SKM-1 (cell line): ENCODE data around the gene USP37.

Experiments
- DNase-seq: peaks from one replicate; lab custom pipeline; 2025; ENCODE audit not compliant: unreplicated experiment; lab: John Stamatoyannopoulos, UW

The USP37 gene

DNA sequence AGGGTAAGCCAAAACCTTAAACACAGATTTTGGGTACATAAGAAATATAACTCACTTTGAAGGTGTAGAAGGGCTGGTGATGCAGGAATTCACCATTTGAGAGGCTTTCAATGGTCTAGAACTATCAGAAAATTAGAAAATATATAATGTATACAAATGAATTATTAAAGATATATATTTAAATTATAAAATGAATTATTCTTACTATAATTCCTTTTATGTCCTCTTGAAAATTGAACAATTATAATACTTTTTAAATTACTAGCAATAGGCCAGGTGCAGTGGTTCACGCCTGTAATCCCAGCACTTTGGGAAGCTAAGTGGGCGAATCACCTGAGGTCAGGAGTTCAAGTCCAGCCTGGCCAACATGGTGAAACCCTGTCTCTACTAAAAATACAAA is 88.6 kb downstream of the USP37 start:
- DNase-seq = no peak

DNA sequence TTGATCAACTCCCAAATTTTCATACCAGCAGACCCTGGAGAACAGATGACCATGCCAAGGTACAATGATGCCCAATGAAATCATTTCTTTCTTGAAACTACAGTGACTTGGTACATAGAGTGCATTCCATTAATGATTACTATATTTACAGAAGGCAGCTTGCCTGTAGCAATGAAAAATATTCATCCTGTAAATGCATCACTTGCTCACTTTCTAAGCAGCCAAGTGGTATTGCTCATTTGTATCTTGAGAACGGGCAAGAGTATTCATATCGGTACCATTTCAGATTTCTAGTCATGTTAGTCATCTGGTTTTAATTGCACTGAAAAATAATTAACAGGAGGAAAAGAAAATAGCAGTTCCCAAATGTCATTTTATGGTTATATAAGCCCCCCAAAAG is 89.6 kb downstream of the USP37 start:
- DNase-seq = no peak

DNA sequence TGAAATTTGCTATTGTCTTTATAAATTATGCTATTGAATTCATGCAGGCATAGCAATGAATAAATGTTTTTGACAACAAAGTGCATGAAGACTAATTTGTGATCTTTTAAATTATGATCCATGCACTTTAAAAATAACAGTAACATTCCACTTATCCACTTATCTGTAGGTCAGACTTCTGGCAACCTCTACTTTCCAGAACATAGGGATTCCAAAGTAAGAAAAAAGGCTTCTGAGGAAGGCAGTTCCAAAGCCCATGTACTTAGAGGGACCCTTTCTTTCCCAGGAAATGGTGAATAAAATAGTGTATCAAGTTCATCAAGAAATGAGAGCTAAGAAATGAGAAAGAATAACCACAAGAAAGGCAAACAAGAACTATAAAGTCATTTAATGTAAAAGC is 90.9 kb downstream of the USP37 start:
- no peak for DNase-seq

DNA sequence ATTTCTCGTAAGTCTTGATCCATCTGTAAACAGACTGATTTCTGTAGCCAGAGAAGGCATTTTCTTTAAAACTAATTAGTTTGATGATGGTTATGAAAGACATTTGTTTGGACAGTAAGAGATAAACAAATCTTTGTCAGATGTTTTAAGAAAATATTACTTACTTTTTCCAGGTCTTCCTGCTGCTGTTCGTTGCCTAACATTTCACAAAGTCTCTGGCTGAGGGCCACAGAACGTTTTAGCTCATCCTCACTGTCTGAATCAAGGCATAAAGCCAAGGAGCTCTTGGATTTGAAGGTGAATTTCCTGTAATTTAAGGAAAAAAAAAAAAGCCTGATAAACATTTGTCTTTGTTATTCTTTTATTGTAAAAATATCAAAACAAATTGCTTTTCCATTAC is 91.5 kb downstream of the USP37 start:
- DNase-seq = no peak

DNA sequence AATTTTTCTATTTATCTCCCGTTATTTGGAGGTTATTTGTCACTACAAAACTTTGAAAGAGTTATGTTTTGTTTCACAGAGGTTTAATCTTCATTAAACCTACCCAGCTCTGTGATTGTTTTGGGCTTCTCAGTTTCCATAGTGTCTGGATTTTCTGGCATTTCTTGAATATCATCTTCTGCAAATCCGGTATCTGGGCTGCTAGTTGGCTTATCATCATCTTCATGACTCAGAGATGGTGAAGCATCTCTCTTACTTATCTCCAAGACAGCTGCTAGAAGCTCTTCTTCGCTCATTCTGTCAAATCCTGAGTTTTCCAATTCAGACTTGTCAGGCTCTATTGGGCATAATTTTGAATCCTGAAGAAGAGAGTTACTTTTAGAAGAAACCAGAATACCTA is 93.6 kb downstream of the USP37 start:
- DNase-seq = no peak

DNA sequence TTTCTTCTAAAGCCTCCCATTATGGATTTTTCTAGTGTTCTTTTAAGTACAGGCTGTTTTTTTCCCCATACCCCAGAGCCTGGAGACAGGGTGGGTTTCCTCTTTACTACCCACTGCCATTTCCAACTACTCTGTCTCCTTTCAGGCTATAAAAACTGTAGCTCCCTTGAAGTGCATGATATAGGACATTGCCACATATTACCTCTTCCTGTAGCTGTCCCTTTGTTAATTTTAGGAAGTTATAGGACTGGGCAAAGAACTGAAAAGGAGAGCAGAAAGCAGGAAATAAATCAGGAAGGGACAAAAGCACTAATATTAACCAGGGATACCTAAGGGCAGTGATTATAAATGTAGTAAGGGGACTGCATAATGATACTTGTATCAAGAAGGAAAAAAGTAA is 95.2 kb downstream of the USP37 start:
- peak; percentile 22 for DNase-seq

DNA sequence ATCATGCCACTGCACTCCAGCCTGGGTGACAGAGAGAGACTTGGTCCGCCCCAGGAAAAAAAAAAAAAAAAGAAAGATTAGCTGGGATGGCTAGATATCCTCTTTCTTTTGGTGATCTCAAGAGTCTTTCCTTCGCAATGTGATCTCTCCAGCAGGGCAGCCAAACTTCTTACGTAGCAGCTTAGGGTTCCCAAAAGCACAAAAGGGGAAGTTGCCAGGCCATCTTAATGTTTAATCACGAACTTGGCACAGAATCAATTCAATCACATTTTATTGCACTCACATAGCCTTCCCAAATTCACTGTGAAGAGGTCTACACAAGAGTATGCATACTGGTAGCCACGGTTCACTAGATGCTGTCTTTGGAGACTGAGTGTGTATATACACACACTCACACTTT is 96.2 kb downstream of the USP37 start:
- no peak for DNase-seq

DNA sequence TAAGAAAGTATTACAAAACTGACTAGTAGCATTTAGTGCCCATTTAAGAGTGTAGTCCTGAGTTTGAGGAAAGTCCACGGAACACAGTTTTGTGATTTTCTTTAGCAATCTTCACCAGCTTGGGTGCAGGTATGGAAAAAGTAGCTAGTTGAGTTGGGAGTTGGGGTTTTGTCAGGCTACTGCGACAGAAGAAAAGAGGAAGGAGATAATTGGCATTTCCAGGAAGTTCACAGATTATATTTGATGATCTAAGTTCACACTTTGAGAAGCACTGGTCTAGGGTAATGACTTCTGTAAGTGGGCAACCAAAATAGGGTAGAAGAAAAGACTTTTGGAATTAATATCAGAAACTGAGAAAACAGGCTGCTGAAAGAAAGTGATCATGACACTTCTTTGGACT is 97.1 kb downstream of the USP37 start:
- DNase-seq = peak; percentile 22

DNA sequence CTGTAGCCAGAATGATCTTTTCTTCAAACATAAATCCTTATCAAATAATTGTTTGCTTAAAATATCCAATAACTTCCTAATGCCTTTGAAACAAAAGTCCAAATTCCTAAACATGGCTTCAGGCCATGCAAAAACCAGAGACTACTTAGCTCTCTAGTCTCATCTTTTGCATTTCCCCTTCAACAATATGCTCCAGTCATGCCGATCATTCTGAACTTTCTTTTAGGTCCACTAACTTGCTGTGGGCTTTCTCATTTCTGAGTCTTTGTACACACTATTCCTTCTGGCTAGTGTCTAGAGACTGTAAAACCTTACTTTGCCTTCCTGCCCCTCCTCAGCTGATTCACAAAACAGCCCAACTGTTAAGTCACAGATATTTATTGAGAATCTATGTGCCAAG is 97.7 kb downstream of the USP37 start:
- DNase-seq = no peak

DNA sequence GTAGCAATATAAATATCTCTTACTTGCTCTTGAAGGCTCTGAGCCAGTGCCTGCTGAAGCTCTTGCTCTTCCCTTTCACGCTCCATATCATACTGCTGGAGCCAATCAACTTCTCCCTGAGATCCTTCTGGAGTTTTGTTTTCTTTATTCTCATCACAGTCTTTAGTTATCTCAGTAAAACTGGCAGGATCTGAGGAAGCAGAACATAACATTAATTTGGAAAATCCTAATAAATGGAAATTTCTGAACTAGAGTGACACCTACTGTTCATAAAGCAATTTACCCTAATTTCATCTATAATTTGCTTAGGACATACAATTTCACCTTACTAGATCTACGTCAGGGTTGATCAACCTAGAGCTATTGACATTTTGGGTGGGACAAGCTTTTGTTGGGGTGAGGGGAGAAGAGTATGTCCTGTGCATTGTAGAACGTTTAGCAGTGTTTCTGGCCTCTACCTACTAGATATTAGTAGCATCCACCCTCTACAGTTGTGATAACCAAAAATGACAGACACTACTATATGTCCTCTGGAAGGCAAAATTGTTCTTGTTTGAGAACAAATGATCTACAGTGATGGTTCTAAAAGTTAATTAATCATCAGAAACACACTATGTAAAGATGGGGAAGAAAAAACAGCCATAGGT is 102.0 kb downstream of the USP37 start:
- no peak for DNase-seq

DNA sequence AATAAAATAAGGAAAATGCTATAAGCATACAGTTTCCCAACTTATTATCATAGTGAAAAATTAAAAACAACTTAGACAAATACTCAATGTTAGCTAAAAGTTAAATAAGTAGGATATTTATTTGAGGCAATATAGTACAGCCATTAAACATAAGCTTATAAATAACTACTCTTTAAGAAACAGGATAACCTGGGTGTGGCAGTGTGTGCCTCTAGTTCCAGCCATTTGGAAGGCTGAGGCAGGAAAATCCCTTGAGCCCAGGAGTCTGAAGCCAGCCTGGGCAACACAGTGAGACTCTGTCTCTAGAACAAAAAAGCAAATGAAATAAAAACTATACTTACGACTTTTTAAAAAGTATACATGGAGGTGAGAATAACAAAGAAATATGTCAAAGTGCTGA is 109.6 kb downstream of the USP37 start:
- DNase-seq = no peak

DNA sequence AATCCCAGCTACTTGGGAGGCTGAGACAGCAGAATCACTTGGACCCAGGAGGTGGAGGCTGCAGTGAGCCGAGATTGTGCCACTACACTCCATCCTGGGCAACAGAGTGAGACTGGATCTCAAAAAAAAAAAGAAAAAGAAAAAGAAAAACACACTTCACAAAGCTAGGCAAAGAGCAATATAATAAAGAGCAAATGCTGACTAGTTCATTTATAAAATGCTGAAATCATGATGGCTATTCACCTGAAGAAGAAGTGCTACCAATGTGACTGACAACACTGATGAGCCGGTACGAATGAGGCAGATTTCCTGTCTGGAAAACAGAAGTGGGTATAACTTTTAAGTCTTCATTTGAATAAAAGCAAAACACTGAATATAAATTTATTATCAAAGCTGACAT is 111.3 kb downstream of the USP37 start:
- no peak for DNase-seq

DNA sequence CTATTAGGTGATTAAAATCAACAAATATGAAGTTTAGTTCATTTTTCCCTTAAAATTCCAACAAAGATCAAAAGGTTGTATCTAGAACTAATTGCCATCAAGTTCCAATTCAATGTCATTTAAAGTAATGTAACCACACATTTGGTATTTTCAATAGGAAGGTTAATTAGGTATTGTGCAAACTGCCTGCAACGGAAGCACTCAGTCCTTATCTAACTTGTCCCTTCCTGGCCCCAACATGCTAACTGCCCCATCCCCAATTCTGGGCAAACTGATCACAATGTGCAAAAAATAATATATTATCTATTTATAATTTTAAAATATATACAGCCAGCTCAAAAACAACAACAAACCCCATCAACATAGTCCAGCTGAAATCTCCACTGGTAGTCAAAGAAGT is 116.1 kb downstream of the USP37 start:
- no peak for DNase-seq

DNA sequence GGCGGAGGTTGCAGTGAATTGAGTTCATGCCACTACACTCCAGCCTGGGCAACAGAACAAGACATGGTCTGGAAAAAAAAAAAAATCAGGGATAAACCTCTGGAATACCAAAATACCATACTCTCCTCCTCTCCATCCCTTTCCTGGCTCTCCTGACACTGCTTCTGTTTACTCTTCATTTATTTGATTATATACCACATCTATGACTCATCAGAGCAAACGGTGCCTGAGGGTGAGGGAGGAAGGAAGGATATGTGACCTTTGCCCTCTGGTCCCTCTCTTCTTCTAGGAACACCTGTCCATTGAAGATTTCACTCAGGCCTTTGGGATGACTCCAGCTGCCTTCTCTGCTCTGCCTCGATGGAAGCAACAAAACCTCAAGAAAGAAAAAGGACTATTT is 119.2 kb downstream of the USP37 start:
- DNase-seq = no peak

DNA sequence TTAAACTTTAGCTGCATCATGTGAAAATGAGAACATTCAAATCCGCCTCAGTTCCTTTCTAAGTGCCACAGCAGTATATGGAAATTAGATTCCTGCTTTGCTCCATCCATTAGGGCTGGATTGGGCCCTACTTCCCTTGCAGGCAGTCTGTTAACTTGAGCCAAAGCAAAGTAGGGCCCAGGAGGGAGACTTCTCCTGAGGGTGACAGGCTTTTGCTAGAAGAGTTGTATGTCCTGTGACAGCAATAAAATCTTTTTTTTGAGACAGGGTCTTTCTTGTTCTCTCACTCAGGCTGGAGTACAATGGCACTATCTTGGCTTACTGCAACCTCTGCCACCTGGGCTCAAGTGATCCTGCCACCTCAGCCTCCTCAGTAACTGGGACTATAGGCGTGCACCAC is 121.1 kb downstream of the USP37 start:
- no peak for DNase-seq

DNA sequence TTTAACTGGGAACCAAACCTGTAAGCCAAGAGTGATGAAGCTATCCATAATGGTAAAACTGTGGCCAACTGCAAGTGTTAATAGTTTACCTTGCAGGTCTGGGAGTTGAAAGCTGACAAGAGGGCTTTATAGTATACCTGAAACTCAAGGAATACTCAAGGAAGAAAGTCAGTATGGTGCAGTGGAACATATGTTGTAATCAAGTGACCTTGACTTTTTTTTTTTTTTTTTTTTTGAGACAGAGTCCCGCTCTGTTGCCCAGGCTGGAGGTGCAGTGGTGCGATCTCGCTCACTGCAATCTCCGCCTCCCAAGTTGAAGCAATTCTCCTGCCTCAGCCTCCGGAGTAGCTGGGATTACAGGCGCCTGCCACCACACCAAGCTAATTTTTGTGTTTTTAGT is 121.6 kb downstream of the USP37 start:
- no peak for DNase-seq

DNA sequence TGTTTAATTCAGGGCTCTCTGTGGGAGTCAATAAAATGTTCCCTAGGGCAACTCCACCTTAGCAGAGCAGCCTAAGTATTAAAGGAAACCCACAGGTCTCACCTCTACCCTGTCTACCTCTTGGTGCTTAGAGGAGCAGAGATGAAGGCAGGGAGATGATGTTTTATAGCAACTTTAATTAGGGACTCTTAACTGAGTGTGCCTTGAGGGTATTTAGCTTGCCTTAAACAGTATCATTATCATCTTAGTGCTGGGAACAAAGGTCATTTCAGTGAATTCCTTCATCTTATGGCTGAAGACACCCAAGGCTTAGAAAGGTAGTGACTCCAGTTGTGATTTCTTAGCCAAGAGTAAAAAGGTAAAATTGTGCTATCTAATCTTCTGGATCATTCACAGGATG is 122.5 kb downstream of the USP37 start:
- no peak for DNase-seq

DNA sequence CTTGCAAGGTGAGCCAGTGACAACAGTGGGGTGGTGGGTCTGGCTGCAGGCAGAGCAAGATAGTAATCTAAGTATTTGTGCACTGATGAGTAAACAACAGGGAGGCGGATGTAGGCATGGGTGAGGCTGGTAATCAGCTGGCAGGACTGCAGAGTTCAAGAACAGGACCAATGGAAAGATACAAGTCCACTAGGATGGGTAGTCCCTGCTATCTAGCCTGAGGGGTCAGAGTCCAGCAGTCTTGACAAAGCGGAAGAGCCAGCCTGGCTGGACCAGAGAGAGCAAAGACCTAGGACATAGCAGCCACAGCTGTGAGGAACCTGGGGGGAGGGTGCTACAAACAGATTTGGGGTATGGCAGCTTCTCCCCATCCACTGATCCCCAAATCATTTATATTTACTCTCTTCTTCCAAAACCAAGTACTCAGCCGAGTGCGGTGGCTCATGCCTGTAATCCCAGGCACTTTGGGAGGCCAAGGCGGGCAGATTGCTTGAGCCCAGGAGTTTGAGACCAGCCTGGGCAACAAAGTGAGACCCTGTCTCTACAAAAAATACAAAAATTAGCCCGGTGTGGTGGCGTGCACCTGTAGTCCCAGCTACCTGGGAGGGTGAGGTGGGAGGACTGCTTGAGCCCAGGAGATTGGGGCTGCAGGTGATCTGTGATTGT is 123.3 kb downstream of the USP37 start:
- DNase-seq = no peak

DNA sequence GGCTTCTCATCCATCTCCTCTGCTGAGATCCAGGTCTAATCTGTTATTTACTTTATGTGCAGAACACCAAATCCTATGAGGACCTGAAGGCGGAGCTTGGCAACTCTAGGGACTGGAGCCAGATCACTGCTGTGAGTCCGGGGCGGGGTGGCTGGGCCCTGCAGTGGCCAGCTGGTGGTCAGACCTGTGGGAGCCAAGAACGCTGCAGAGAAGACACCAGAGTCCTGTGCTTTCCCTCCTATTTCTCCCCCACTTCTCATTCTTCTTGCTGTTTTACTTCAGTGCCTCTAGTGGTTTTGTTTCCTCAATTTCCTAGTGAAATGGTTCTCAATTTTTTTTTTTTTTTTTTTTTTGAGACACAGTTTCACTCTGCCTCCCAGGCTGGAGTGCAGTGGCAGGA is 129.6 kb downstream of the USP37 start:
- peak; percentile 14 for DNase-seq

DNA sequence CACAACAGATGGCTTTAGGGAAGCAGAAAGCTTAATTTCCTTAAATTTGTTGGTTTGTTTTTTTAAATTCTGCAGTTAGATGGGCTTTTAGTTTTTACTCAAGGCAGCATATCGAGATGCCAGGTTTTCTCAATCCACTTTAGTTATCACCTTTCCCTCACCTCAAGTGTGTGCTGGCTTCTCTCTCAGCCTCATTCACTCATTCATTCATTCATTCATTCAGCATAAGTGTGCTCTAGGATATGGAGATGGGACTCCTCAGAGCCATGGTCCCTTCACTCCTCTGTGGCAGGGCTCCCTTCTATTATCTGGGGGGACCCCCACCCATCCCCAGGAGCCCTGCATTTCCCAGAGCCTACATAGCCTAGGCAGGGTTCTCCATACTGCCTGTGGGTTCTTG is 130.2 kb downstream of the USP37 start:
- no peak for DNase-seq

DNA sequence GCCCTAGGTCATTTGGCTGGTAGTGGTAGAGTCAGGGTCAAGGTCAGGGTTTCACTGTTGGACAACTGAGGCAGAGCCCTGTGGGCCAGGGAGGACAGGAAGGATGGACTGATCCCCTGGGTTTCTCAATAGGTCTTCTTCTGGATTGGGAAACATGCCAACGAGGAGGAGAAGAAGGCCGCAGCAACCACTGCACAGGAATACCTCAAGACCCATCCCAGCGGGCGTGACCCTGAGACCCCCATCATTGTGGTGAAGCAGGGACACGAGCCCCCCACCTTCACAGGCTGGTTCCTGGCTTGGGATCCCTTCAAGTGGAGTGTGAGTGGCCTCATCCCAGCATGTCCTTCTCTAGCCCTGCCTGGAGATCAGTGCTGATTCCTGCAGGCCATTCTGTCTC is 131.2 kb downstream of the USP37 start:
- DNase-seq = no peak

DNA sequence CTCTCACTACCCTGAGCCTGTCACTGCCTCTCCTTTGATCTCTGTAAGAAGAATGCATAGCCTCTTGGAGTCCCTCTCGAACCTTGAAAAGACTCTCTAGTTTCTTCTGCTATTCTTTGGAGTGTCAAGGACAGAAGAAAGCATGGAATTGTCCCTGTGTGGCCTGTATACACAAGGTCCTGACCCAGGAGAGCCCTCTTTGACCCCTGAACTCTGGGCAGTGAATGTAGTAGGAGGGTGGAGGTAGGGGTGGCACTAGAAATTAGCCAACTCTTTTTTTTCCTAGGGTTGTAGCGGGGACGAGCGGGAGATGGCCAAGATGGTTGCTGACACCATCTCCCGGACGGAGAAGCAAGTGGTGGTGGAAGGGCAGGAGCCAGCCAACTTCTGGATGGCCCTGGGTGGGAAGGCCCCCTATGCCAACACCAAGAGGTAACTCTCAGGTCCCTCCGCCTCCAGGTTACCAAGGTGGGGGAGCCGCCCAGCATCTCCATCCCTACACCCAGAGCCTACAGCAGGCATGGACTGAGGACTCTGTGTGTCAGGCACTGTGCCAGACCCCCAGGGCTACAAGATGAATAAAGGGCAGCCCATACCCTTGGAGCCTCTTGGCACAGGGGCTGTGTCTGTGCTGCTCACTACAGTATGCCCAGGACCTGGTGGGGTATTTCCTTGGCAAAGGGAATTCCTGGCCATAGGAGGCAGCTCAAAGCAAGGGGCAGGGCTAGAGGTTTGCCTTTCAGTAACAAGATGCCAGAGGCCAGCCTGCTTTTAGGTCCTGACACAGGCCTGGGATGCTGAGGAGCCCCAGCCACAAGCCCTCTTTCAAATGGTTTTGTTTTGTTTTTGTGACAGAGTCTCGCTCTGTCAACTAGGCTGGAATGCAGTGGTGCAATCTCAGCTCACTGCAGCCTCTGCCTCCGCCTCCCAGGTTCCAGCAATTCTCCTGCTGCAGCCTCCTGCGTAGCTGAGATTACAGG is 132.9 kb downstream of the USP37 start:
- no peak for DNase-seq
